Gastrocnemius medialis (tissue), 4 donors: Measurements from ENCODE around the gene PCSK5.

ENCODE experiments used
- CTCF ChIP-seq, 5 experiments: fragments of 450-650 bp in 3 of 5; fragments of 200-600 bp in 2 of 5; sonication (generic) in 2 of 5; IDR thresholded peaks in 4 of 5; conservative IDR thresholded peaks in 1 of 5; 1 replicate in 4 of 5; 2 replicates in 1 of 5; pipeline ENCODE4 v1.5.1; 2016 to 2019; ENCODE audit warnings: antibody characterized with exemption in 5 of 5, mild to moderate bottlenecking in 3 of 5, moderate library complexity in 3 of 5
- POLR2A ChIP-seq, 2 donors: fragments of 450-650 bp; IDR thresholded peaks; one replicate each; pipeline ENCODE4 v1.6.1; 2017; ENCODE audit warnings: antibody characterized with exemption in 2 of 2, mild to moderate bottlenecking in 2 of 2, moderate library complexity in 2 of 2

DNA sequence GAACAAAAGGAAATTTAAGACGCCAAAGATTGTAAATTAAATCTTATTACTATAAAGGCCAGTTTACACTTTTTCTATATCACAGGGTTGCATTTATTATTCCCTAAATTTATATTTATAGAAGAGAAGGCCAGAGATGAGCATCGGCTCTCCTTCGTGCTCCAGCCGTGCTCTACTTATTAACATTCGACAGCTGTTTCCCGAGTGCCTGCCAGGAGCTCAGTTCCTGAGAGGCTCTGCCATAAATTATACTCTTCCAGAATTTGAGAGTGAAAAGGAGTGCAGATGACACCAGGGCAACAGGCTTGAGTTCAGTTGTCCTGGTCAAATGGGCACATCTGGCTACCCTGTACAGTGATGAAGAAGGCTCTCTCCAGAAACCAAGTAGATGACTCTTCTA, 70.1 kb downstream of the PCSK5 start:
- TF ChIP-seq CTCF (IDR thresholded peaks at IDR 0.05 in 4 of 5, conservative IDR thresholded peaks at IDR 0.05 in 1 of 5) (no peak), POLR2A (IDR thresholded peaks at IDR 0.05) (no peak)
